ENCODE measurements around the gene METTL26. TPM values are rescaled to one million over a fixed set of nuclear protein-coding genes. Genes with fewer than 3 reads are reported as not detected.
A peak's percentile ranks its signal among the peaks of the same experiment; 100 is the strongest.

The METTL26 gene
- total RNA-seq, 2 donors from 2014 or later: 43.7 to 102 TPM

DNA sequence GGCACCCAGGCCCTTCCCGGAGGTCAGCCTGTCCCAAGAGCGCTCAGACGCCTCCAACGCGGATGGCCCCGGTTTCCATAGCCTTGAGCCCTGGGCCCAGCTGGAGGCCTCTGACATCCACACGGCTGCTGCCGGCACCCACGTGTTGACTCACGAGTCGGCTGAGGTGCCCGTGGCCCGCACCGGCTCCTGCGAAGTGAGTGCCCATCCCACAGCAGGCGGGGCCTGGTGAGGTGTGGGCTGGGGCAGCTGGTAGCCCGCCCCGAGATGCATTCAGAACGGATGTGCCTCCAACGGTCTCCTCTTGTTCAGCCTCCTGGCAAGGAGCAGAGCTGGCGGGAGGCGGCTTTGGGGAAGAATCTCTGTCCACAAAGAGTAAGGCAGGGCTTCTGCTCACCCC, 15.7 kb upstream of the METTL26 start:
- TF ChIP-seq, protein P1, sequence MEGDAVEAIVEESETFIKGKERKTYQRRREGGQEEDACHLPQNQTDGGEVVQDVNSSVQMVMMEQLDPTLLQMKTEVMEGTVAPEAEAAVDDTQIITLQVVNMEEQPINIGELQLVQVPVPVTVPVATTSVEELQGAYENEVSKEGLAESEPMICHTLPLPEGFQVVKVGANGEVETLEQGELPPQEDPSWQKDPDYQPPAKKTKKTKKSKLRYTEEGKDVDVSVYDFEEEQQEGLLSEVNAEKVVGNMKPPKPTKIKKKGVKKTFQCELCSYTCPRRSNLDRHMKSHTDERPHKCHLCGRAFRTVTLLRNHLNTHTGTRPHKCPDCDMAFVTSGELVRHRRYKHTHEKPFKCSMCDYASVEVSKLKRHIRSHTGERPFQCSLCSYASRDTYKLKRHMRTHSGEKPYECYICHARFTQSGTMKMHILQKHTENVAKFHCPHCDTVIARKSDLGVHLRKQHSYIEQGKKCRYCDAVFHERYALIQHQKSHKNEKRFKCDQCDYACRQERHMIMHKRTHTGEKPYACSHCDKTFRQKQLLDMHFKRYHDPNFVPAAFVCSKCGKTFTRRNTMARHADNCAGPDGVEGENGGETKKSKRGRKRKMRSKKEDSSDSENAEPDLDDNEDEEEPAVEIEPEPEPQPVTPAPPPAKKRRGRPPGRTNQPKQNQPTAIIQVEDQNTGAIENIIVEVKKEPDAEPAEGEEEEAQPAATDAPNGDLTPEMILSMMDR (IDR thresholded peaks at IDR 0.05): no peak
- no peaks in the 10 kb centered on the region for H3K36me3 ChIP-seq
- no peaks in the 10 kb centered on the region for H3K9me3 ChIP-seq
- intact Hi-C loops (cut with DNase I): no loop called here
- H3K9ac ChIP-seq (ENCODE audit: low read depth in 2 of 2, low read length in 2 of 2): no peak overlapping the region
- H3K27me3 ChIP-seq: no peaks in the 10 kb centered on the region
- no peak overlapping the region for H3K4me3 ChIP-seq
- DNase-seq: no peak
- H3K27ac ChIP-seq: no peak overlapping the region
- peaks cover 22% of the 10 kb centered on the region for H3K4me1 ChIP-seq

DNA sequence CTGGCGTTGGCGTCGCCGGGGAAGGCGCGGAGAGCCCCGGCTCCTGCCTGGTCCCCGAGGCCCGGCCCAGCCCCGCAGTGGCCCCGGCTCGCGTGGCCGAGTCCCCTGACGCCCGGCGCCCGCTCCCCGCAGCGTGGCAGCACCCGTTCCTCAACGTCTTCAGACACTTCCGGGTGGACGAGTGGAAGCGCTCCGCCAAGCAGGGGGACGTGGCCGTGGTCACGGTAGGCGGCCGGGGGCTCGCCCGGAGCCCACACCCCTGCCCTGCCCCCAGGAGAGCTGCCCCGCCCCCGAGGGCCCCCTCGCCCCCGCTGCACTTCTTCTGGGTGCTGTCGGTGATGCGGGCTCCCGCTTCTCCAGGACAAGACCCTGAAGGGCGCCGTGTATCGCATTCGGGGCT, 13.5 kb upstream of the METTL26 start:
- intact Hi-C loops (cut with DNase I): no loop called here
- Histone ChIP-seq H3K27ac (peak overlapping the region; percentile 80), H3K4me3 (peak overlapping the region; percentile 97), H3K36me3 (no peaks in the 10 kb centered on the region), H3K27me3 (no peaks in the 10 kb centered on the region), H3K4me1 (peaks cover 29% of the 10 kb centered on the region), H3K9ac (ENCODE audit: low read depth in 2 of 2, low read length in 2 of 2) (peak overlapping the region; percentile 66 to 95), H3K9me3 (no peaks in the 10 kb centered on the region)
- TF ChIP-seq, protein P1 (IDR thresholded peaks at IDR 0.05): no peak
- DNase-seq: no peak

DNA sequence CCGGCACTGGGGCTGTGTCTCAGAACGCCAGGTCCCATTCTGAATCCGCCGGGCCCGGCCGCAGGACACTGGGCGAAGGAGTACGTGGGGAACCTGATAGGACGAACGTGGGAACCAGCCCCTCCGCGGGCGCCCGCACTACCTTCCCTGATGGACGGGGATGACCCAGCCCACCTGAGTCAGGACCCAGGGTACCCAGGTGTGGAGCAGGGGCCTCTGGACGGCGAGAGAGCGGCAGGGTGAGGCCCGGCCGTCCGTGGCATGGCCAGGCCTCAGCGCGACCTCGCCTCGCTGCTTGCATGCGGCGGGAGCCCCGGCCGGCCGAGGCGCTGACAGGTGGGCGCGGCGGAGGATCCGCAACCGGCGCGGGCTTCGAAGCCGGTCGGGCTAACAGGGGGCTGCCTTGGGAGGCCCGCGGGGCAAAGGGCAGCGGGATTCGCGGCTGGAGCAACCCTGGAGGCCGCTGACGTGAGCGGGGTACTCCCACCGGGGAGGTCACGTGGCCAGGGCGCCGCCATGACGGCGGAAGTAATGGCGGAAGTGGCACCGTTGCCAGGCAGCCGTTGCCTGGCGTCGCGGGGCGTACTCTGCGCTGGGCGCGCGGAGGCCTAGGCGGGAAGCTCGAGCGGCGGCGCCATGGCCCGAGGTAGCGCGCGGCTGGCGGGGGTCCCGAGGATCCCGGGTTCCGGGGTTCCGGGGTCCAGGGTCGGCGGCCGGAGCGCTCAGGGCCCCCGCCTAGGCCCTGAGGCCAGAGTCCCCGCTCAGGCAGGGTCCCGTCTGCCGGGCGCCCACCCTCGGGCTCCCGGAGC, 12.9 kb upstream of the METTL26 start, which contains the start of gene WDR90:
Gene WDR90, plus strand, starts transcription at position 585 of the 809 bp plus-strand sequence. Its CDS starts 52 bp downstream, at position 637.
- Histone ChIP-seq H3K27me3 (no peaks in the 10 kb centered on the region), H3K27ac (peak within 1 kb of the TSS; percentile 80), H3K36me3 (no peaks in the 10 kb centered on the region), H3K9me3 (no peaks in the 10 kb centered on the region), H3K9ac (ENCODE audit: low read depth in 2 of 2, low read length in 2 of 2) (peak within 1 kb of the TSS; percentile 82 to 95), H3K4me3 (peak within 1 kb of the TSS; percentile 97), H3K4me1 (peaks cover 29% of the 10 kb centered on the region)
- intact Hi-C loops (cut with DNase I): no loop called here
- peak; percentile 96 for DNase-seq
- TF ChIP-seq, protein P1 (IDR thresholded peaks at IDR 0.05): no peak

DNA sequence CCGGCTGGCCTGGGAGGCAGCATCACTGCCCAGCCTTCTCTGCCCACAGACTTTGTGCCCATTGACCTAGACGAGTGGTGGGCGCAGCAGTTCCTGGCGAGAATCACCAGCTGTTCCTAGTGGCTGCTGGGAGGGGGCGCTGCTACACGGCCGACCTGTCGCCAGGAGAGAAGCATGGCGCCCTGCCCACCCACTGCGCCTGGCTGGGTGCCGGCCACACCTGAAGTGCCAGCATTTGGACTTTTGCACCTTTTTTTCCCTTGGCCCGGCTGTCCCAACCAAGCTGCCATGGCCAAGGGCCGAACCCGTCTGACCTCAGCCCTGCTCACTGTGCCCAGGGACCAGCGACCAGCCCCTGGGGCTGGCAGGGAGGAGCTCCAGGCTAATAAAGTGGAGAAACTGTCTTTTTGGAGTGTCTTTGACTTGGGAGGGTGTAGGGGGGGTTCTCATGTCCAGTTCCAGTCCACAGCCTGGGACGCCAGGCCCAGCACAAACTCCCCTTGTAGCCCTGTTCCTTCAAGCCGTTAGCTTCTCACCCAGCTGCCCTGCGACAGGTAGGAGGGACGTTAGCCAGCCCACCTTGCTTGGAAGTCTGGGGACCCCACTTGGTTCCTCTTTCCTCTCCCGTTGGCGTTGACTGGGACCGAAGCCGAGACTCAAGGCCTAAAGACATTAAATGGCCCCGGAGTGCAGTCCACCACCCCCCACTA, 12.1 kb upstream of the METTL26 start:
- peak overlapping the region; percentile 82 to 95 for H3K9ac ChIP-seq (ENCODE audit: low read depth in 2 of 2, low read length in 2 of 2)
- no peaks in the 10 kb centered on the region for H3K27me3 ChIP-seq
- H3K9me3 ChIP-seq: no peaks in the 10 kb centered on the region
- TF ChIP-seq, protein P1 (IDR thresholded peaks at IDR 0.05): peak; percentile 44
- peak overlapping the region; percentile 97 for H3K4me3 ChIP-seq
- peaks cover 33% of the 10 kb centered on the region for H3K4me1 ChIP-seq
- H3K27ac ChIP-seq: peak overlapping the region; percentile 80
- intact Hi-C loops (cut with DNase I): no loop called here
- H3K36me3 ChIP-seq: no peaks in the 10 kb centered on the region
- DNase-seq: peak; percentile 87

DNA sequence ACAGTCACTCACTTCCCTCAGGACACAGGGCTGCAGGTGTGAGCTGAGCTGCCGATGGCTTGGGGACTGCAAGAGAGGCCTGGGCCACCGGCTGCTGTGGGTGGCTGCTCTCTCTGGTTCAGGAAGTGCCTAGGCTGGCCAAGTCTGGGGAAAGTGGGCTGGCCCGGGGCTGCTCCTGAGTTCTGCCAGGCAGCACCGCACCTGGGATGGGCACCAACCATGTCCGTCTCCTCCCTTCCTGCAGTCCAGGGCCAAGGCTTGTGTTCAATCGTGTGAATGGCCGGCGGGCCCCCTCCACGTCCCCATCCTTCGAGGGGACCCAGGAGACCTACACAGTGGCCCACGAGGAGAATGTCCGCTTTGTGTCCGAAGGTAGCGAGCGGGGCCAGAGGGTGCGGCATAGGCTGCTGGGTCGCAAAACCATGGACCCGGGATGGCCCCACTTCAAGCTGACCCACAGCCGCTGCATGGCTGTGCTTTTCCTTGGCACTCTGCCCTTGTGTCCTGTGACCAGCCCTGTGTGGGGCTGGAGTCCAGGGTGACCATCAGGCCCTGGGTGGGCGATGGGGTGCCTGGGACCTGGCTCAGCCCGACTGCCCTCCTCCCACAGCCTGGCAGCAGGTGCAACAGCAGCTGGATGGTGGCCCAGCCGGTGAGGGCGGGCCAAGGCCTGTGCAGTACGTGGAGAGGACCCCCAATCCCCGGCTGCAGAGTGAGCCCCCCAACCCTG, 11.2 kb upstream of the METTL26 start:
- H3K9ac ChIP-seq (ENCODE audit: low read depth in 2 of 2, low read length in 2 of 2): peak overlapping the region; percentile 80 to 95
- no peak overlapping the region for H3K4me3 ChIP-seq
- peak overlapping the region; percentile 80 for H3K27ac ChIP-seq
- no peaks in the 10 kb centered on the region for H3K9me3 ChIP-seq
- H3K4me1 ChIP-seq: peaks cover 40% of the 10 kb centered on the region
- TF ChIP-seq, protein P1 (IDR thresholded peaks at IDR 0.05): no peak
- intact Hi-C loops (cut with DNase I): no loop called here
- H3K27me3 ChIP-seq: no peaks in the 10 kb centered on the region
- no peaks in the 10 kb centered on the region for H3K36me3 ChIP-seq
- DNase-seq: peak; percentile 61

Measured in colonic mucosa (tissue), 4 donors.